ENCODE data around the gene DCHS2. TPM values are rescaled to one million over a fixed set of nuclear protein-coding genes. Genes with fewer than 3 reads are reported as not detected.

DCHS2 gene
- total RNA-seq, 1 donor, result under 0.01 TPM

DNA sequence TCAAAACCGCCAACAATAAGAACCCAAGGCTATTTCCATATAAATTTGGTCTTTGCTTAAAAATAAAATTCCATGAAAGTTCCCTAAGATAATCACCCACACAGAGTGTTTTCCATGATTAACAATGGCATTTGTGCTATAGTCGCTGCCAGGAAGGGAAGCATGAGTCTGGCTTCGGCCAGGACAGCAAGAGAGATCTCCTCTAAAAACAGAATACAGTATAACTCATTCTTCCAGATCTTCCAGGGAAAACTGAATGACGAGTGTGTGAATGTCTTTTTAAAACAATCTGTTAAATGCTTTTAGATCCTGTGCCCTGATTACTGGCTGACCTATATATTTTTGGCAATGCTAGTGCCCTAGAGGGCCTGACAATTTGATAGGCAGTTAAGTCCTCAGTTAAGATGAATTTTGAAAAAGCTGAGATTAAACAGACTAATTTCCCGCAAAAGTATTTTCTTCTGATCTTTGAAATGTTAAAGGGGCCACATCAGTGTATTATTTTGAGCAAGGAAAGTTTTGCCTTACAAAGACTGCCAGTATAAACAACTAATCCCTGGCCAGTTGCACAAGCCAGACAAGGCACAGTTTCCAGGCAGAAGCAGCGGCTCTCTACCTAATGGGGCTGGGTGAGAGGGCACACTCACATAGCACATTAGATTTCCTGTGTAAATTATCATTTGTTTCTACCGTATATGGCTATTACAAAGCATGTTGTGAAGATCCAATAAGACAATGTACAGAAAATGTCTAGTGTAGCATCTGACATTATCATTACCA is 127.3 kb downstream of the DCHS2 start:
- H3K27me3 ChIP-seq (ENCODE audit: insufficient read depth, low read length), result no peaks in the 10 kb centered on the region
- TF ChIP-seq, protein P1, sequence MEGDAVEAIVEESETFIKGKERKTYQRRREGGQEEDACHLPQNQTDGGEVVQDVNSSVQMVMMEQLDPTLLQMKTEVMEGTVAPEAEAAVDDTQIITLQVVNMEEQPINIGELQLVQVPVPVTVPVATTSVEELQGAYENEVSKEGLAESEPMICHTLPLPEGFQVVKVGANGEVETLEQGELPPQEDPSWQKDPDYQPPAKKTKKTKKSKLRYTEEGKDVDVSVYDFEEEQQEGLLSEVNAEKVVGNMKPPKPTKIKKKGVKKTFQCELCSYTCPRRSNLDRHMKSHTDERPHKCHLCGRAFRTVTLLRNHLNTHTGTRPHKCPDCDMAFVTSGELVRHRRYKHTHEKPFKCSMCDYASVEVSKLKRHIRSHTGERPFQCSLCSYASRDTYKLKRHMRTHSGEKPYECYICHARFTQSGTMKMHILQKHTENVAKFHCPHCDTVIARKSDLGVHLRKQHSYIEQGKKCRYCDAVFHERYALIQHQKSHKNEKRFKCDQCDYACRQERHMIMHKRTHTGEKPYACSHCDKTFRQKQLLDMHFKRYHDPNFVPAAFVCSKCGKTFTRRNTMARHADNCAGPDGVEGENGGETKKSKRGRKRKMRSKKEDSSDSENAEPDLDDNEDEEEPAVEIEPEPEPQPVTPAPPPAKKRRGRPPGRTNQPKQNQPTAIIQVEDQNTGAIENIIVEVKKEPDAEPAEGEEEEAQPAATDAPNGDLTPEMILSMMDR (IDR thresholded peaks at IDR 0.05; ENCODE audit: extremely low read depth, low read depth, low read length), result no peak
- DNase-seq (ENCODE audit: insufficient read length, low spot score, missing footprints), result no peak
- H3K4me3 ChIP-seq (ENCODE audit: insufficient read depth, low read length), result no peak overlapping the region
- no peaks in the 10 kb centered on the region for H3K79me2 ChIP-seq (ENCODE audit: insufficient read depth, low read length)
- H3K36me3 ChIP-seq (ENCODE audit: insufficient read depth, low read length), result no peaks in the 10 kb centered on the region
- no peaks in the 10 kb centered on the region for H3K9me3 ChIP-seq (ENCODE audit: low read depth, low read length)
- H3K4me1 ChIP-seq (ENCODE audit: insufficient read depth, low read length), result no peaks in the 10 kb centered on the region
- H3K4me2 ChIP-seq (ENCODE audit: insufficient read depth, low read length), result no peak overlapping the region
- H4K20me1 ChIP-seq (ENCODE audit: insufficient read depth, low read length), result no peaks in the 10 kb centered on the region
- H2AFZ ChIP-seq (ENCODE audit: low read length), result no peak overlapping the region
- no peak overlapping the region for H3K27ac ChIP-seq (ENCODE audit: low read depth, low read length)

DNA sequence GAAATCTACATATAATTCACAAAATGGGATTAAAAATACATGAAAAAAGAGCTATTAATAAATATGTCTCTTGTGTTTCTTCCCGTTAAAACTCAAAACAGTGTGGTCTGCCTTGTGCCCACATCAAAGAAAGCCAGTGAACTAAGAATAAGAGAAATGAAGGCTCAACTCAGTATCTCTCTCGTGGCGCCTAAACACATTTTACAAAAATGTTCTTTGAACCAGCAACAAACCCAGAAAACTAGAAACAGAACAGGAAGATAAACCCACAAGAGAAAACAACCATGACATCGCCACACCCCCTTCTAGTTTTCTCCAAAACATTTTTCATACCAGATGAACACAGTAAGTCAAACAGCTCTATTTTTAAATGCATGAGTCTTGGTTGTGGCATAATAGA is 130.1 kb downstream of the DCHS2 start:
- no peaks in the 10 kb centered on the region for H3K9me3 ChIP-seq (ENCODE audit: low read depth, low read length)
- no peak overlapping the region for H3K4me3 ChIP-seq (ENCODE audit: insufficient read depth, low read length)
- no peaks in the 10 kb centered on the region for H3K4me1 ChIP-seq (ENCODE audit: insufficient read depth, low read length)
- no peaks in the 10 kb centered on the region for H3K79me2 ChIP-seq (ENCODE audit: insufficient read depth, low read length)
- DNase-seq (ENCODE audit: insufficient read length, low spot score, missing footprints), result no peak
- H4K20me1 ChIP-seq (ENCODE audit: insufficient read depth, low read length), result no peaks in the 10 kb centered on the region
- H3K27me3 ChIP-seq (ENCODE audit: insufficient read depth, low read length), result no peaks in the 10 kb centered on the region
- H3K36me3 ChIP-seq (ENCODE audit: insufficient read depth, low read length), result no peaks in the 10 kb centered on the region
- H3K4me2 ChIP-seq (ENCODE audit: insufficient read depth, low read length), result no peak overlapping the region
- no peak overlapping the region for H3K27ac ChIP-seq (ENCODE audit: low read depth, low read length)
- no peak overlapping the region for H2AFZ ChIP-seq (ENCODE audit: low read length)
- TF ChIP-seq, protein P1 (IDR thresholded peaks at IDR 0.05; ENCODE audit: extremely low read depth, low read depth, low read length), result no peak

DNA sequence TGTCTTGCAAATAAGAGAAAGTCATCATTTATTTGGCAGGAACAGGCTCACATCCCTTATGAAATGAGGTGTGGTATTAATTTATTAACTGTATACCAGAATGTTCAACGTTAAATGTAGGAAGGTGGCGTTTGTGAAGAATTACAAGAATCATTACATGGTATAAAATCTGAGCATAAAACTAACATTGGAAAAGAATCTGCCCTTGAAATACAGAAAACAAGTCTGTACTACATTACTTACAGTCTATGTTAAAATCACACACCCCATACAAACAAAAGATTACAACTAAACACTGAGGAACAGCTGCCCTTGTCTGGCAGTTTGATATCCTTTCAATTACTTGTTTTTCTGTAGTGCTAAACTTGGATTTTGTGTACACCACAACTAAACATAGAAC is 131.1 kb downstream of the DCHS2 start:
- H3K27me3 ChIP-seq (ENCODE audit: insufficient read depth, low read length), result no peaks in the 10 kb centered on the region

DNA sequence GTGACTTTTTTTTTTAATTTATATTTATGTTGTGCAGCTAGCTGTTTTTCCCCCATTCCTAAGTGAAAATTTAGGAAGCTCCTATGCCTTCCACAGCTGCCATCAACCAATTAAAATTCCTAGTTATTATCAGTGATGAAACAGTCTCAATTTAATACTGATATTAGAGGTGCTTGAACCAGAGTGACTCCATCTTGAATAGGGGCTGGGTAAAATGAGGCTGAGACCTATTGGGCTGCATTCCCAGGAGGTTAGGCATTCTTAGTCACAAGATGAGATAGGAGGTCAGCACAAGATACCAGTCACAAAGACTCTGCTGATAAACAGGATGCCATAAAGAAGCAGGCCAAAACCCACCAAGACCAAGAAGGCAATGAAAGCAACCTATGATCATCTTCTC is 136.7 kb downstream of the DCHS2 start:
- TF ChIP-seq, protein P1 (IDR thresholded peaks at IDR 0.05; ENCODE audit: extremely low read depth, low read depth, low read length), result no peak
- Histone ChIP-seq H3K27ac (ENCODE audit: low read depth, low read length) (no peak overlapping the region), H2AFZ (ENCODE audit: low read length) (no peak overlapping the region), H3K36me3 (ENCODE audit: insufficient read depth, low read length) (no peaks in the 10 kb centered on the region), H4K20me1 (ENCODE audit: insufficient read depth, low read length) (no peaks in the 10 kb centered on the region), H3K9me3 (ENCODE audit: low read depth, low read length) (no peaks in the 10 kb centered on the region), H3K4me1 (ENCODE audit: insufficient read depth, low read length) (no peaks in the 10 kb centered on the region), H3K4me3 (ENCODE audit: insufficient read depth, low read length) (no peak overlapping the region), H3K79me2 (ENCODE audit: insufficient read depth, low read length) (no peaks in the 10 kb centered on the region), H3K27me3 (ENCODE audit: insufficient read depth, low read length) (no peaks in the 10 kb centered on the region), H3K4me2 (ENCODE audit: insufficient read depth, low read length) (no peak overlapping the region)
- no peak for DNase-seq (ENCODE audit: insufficient read length, low spot score, missing footprints)

More for the DNA sequence above, 131.1 kb downstream of the DCHS2 start:
- no peaks in the 10 kb centered on the region for H4K20me1 ChIP-seq (ENCODE audit: insufficient read depth, low read length)
- H3K36me3 ChIP-seq (ENCODE audit: insufficient read depth, low read length), result no peaks in the 10 kb centered on the region
- no peak for DNase-seq (ENCODE audit: insufficient read length, low spot score, missing footprints)
- no peak overlapping the region for H2AFZ ChIP-seq (ENCODE audit: low read length)
- H3K79me2 ChIP-seq (ENCODE audit: insufficient read depth, low read length), result no peaks in the 10 kb centered on the region
- no peaks in the 10 kb centered on the region for H3K4me1 ChIP-seq (ENCODE audit: insufficient read depth, low read length)
- H3K4me2 ChIP-seq (ENCODE audit: insufficient read depth, low read length), result no peak overlapping the region
- no peak overlapping the region for H3K27ac ChIP-seq (ENCODE audit: low read depth, low read length)
- H3K4me3 ChIP-seq (ENCODE audit: insufficient read depth, low read length), result no peak overlapping the region
- TF ChIP-seq, protein P1 (IDR thresholded peaks at IDR 0.05; ENCODE audit: extremely low read depth, low read depth, low read length), result no peak
- no peaks in the 10 kb centered on the region for H3K9me3 ChIP-seq (ENCODE audit: low read depth, low read length)
